HG03439 (cell line): ENCODE data around the gene SNTG2.

Experiments used
- ATAC-seq: cut with Tn5 transposase; IDR thresholded peaks from one replicate; pipeline ENCODE4 v1.9.1; 2021; ENCODE audit warnings: mild to moderate bottlenecking, moderate library complexity; ENCODE audit not compliant: unreplicated experiment

Gene SNTG2

GRCh38 chr2:1136846-1137245 is 186.2 kb downstream of the SNTG2 start:
- no peak for ATAC-seq

- no peak for ATAC-seq
These were observed 186.6 kb downstream of the SNTG2 start for GRCh38 chr2:1137264-1137663.

- no peak for ATAC-seq
These were observed 187.3 kb downstream of the SNTG2 start for GRCh38 chr2:1137913-1138391.

GRCh38 chr2:1140389-1141003 is 189.8 kb downstream of the SNTG2 start:
- no peak for ATAC-seq

DNA sequence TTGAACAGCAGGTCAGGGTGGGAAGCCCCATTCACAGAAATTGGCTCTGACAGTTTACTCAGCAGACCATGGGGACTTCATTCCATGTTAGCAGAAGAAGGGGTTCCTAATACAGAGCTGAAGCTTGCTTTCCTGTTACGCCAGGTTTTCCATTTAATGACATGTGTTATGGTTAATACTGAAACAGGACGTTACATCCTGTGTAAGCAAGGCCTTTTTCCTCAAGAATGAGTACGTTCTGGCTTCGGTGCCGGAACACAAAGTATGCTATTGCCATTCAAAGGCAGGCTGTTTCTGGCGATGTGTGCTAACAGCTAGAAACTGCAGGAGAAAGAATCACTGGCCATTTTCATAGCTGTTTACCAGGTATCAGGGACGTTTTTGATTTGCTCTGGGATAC is 190.4 kb downstream of the SNTG2 start:
- ATAC-seq: no peak

DNA sequence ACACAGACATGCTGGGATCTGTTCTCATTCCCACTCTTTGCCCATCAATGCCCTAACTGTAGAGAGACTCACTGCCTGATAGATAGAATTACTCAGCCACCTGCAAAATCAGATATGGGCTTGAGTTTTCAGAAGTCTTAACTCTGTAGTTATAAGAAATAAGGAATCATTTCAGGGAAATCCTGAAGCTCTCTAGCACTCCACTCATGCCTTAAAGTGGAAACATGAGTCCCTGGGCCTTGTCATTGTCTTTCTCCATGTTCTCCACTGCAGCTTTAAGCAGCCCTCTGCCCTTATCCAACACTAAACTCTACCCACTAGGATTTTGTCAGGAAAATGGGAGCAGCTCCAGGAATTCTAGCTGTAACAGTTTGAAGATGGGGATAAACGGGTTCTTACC is 192.5 kb downstream of the SNTG2 start:
- ATAC-seq: no peak

- ATAC-seq: no peak
These were observed 197.4 kb downstream of the SNTG2 start for GRCh38 chr2:1147873-1148612.

GRCh38 chr2:1150724-1151511 is 200.3 kb downstream of the SNTG2 start:
- no peak for ATAC-seq

- ATAC-seq: no peak
These were observed 201.7 kb downstream of the SNTG2 start for GRCh38 chr2:1152375-1152774.

- no peak for ATAC-seq
These were observed 203.3 kb downstream of the SNTG2 start for GRCh38 chr2:1153920-1154319.

DNA sequence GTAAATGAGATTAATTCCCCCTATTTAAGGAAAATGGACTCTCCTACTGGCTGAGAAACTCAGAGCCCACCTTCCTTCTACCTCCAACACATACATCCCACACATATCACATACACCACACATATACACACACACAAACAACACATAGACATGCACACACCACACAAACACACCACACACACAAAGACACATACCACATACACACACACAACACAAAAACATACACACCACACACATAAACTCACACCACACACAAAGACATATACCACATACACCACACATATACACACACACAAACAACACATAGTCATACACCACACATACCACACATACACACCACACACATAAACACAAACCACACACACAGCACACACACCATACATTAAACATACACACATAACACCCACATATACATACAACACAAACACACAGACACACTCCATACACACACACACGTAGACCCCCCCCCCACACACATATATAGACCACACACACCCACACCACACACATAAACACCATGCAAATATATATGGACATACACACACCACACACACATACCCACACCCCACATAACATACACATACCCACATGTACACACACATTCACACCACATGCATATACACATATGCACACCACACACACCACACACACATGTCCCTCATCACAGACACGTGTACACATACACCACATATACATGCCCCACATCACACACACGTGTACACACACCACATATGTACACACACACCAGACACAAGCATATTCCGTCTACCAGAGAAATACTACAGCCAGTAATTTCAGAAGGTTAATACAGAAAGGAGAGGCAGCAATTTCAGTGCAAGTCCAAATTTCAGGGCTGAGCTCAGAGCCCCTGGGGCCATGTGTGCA is 204.3 kb downstream of the SNTG2 start:
- no peak for ATAC-seq

GRCh38 chr2:1156059-1156458 is 205.4 kb downstream of the SNTG2 start:
- no peak for ATAC-seq

GRCh38 chr2:1156531-1156930 is 205.9 kb downstream of the SNTG2 start:
- ATAC-seq: no peak

GRCh38 chr2:1157107-1157506 is 206.5 kb downstream of the SNTG2 start:
- ATAC-seq: no peak

DNA sequence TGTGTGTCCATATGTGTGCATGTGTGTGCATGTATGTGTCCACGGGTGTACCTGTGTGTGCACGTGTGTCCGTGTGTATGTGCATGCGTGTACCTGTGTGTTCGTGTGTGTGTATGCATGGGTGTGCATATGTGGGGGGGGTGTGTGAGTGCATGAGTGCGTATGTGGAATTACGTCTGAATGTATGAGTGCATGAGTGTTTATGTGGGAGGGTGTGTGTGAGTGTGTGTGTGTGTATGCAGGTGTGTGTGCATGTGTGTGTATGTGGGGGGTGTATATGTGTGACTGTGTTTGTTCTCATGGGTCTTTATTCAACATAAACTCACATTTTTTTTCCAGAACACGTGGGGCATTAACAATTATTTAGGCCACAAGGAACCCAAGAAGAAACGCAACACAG is 208.4 kb downstream of the SNTG2 start:
- no peak for ATAC-seq

DNA sequence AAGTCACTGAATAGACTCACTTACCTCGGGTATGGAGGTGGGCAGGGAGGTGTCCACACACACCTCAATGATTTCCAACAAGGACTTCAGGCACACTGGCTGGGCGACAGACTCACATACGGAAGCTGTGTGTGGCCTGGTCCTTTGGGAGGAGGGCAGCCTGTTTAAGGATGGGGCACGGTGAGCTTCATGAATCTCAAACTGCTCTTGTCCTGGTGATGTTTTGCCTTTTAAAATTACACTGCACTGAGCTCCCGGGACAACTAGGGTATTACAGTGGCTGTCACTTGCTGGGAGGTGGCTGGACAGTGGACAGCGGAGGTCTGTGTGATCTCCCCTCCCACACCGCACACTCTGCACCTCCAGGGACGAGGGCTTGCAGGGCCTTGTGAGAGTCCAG is 211.6 kb downstream of the SNTG2 start:
- no peak for ATAC-seq

GRCh38 chr2:1162768-1163584 is 212.3 kb downstream of the SNTG2 start:
- ATAC-seq: no peak

- no peak for ATAC-seq
These were observed 216.3 kb downstream of the SNTG2 start for GRCh38 chr2:1166976-1167375.

DNA sequence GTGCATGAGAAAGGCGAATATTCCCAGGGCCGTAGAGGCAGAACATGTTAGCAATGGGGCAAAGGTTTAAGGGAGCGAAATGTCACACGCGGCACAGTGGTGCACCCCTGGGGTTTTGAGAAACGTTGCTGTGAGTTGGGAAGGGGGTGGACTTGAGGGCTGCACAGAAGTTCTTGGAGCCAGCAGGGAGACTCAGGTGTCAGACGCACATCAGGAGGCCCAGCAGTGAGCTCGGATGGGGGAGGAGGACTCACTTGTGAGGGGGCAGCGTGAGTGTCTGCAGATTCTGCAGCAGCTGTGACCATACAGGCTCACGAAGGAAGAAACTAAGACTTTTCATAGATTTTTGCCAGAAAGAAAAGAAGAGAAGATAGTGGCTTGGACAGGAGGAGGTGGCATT is 218.2 kb downstream of the SNTG2 start:
- ATAC-seq: no peak
